Dedifferentiated amniotic fluid mesenchymal stem cell (primary cell): ENCODE results near the gene GLMN.

Experiments
- DNase-seq: peaks from one replicate; pipeline ENCODE4 v3.0.0-alpha.2; 2016; ENCODE audit errors: extremely low spot score

Gene GLMN

GRCh38 chr1:92298573-92299476, at the start of gene GLMN, which contains the start of gene RPAP2:
Gene GLMN, minus strand, starts transcription at chr1:92298987. Its CDS starts 988 bp downstream, at chr1:92297999.
Gene RPAP2, plus strand, starts transcription at chr1:92299059. Its CDS starts 15 bp downstream, at chr1:92299074.
- peak; percentile 81 for DNase-seq

GRCh38 chr1:92346866-92347640, 48.3 kb upstream of the GLMN start:
- no peak for DNase-seq

- DNase-seq: no peak
Observed at GRCh38 chr1:92343061-92343460, 44.3 kb upstream of the GLMN start.

- no peak for DNase-seq
Observed at GRCh38 chr1:92342401-92342800, 43.6 kb upstream of the GLMN start.

- DNase-seq: no peak
Observed at GRCh38 chr1:92340154-92340553, 41.4 kb upstream of the GLMN start.

GRCh38 chr1:92333668-92334067, 34.9 kb upstream of the GLMN start:
- DNase-seq: no peak

- DNase-seq: no peak
Observed at GRCh38 chr1:92329347-92330129, 30.8 kb upstream of the GLMN start.

- DNase-seq: no peak
Observed at GRCh38 chr1:92327794-92328193, 29.0 kb upstream of the GLMN start.

- DNase-seq: no peak
Observed at GRCh38 chr1:92326681-92327080, 27.9 kb upstream of the GLMN start.

- DNase-seq: no peak
Observed at GRCh38 chr1:92324784-92325183, 26.0 kb upstream of the GLMN start.

- no peak for DNase-seq
Observed at GRCh38 chr1:92323473-92324453, 25.0 kb upstream of the GLMN start.

GRCh38 chr1:92317836-92318493, 19.2 kb upstream of the GLMN start:
- DNase-seq: no peak

GRCh38 chr1:92315766-92316599, 17.2 kb upstream of the GLMN start:
- no peak for DNase-seq

GRCh38 chr1:92314024-92314423, 15.2 kb upstream of the GLMN start:
- no peak for DNase-seq

GRCh38 chr1:92310185-92310597, 11.4 kb upstream of the GLMN start:
- no peak for DNase-seq

- DNase-seq: no peak
Observed at GRCh38 chr1:92307980-92308379, 9.2 kb upstream of the GLMN start.

- no peak for DNase-seq
Observed at GRCh38 chr1:92306020-92306419, 7.2 kb upstream of the GLMN start.

- DNase-seq: no peak
Observed at GRCh38 chr1:92301021-92301420, 2.2 kb upstream of the GLMN start.

GRCh38 chr1:92299477-92300150, 827 bp upstream of the GLMN start:
- DNase-seq: no peak
